NCI-H2029 treated with DMSO at 0.1 percent for 48 hours (cell line): ENCODE measurements around the gene WNT10A.
"Not testable (repeated sequence)": the region's sequence is repeated elsewhere in the genome, so short reads cannot be mapped to it uniquely, and the experiment has no call there.

ENCODE experiments used
- DNase-seq: peaks from one replicate; lab custom pipeline; 2025; lab: John Stamatoyannopoulos, UW

The WNT10A gene

DNA sequence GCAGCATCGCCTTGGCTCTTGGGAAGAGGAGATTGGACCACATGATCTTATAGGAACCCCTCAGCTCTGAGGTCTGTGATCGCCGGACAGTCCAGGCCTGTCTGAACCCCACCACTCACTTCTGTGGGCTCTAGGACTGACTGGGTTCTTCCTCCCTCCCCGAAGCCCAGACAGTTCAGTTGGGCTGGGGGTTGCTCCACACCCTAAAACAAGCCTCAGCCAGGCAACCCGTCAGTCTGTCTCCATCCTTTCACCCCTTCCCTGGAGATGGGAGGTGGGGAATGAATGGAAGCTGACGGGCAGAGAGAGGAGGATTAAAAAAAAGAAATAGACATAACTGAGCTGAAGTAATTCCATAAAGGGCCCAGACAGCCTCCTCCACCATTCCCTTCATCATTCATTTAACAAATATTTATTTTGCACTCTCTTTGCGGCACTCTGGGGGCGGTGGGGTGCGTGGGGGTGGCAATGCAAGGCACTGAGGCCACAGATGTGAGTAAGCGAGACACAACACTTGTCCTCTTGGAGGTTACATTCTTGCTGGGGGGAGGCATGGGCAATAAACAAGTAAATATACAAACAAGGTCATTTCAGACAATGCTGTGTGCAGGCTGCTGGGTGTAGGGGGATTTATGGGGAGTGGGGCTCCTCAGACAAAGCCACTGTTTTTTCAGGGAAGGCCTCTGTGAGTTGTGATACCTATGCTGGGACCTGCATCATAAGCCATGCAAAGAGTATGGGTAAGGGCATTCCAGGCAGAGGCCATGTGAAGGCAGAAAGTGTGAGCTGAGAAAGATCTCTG is 12.9 kb downstream of the WNT10A start:
- no peak for DNase-seq

DNA sequence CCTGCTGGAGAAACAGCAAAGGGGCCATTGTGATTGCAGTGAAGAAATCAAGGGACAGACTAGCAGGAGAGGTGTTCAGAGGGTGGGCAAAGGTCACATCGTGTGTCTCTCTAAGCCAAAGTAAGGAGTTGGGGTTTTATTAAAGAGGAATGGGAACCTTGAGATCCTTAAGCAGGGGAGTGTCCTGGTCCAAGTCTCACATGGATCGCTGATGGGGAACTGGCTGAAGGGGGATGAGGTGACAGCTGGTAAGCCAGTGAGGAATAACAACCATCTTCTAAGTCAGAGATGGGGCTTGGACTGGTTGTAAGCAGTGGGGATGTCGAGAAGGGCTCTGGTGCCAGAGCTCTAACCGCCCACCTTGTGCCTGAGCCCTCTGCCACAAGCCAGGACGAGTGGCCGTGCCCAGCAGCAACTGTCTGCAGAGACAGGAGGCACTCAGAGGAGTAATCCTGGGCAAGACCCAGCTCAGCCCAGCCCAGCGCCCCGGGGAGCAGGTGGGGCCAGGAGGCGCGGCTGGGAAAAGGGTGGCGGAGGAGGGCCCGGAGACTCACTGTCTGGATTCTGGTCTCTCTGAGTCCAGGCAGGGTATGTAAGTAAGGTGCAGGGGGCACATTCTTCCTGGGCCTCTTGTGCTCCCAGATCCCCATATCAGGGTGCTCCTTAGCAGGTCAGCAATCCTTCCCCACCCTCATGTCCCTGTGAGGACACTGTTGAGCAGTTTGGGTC is 13.7 kb downstream of the WNT10A start:
- no peak for DNase-seq

DNA sequence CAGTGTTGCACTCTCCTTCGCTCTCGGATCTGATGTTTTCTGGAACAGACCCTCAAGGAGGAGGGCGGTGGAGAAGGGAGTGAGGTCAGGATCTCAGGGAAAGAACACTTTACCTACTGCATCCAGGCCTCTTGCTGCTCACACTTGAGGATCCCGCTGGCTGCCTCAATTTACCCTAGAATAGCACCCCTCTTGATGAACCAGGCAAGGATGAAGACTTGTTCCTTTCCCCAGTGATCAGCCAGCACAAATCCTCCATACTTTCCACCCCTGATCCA is 14.2 kb downstream of the WNT10A start:
- no peak for DNase-seq

DNA sequence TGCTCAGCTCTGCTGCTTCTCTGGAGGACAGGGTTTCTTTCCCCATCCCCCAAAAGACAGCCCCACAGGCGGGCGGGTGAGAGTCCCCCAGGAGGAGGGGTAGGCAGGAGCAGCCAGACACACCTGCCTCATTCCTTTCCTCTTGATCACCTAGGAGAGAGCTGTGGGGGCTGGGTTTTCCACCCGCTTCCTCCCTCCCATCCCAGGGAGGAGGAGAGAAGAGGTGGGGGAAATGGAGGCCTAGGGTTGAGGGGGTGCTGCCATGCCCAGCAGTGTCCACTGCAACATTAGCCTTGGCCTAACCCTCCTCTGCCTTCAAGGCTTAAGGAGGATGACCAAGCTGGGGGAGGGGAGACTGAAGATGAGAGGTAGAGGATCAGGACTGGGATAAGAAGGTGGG is 14.7 kb downstream of the WNT10A start:
- DNase-seq: no peak

DNA sequence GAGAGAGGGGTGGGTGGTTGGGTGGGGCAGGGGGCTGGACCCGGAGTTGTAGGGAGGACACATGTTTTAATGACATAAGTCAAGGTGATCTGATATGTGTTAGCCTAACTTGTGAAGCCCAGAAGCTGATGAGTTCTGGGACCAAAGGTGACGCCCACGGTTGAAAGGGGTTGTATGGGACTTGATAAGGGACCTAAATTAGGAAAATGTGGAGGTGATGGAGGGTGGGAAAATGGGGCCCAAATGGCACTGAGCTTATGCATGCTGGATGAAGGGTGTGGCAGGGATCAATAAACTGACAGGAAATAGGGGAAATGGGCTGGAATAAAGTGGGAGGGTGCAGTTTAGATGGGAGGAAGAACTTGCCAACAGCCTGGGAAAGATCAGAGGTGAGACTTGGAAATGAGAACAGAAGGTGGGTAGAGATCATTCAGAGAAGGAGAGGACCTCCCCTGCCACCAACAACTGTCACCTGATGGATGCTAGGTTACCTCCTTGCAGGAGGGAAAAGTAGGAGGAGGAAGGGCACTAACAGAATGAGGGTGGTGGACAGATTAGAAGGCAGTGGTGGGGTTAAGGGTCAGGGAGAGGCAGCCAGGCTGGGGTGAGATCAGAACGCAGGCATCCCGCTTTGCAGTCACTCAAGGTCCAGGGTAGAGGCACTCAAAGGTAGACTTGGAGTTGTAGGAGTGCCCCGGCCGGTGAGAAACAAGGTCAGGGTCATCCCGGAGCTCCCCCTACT is 15.3 kb downstream of the WNT10A start:
- no peak for DNase-seq

DNA sequence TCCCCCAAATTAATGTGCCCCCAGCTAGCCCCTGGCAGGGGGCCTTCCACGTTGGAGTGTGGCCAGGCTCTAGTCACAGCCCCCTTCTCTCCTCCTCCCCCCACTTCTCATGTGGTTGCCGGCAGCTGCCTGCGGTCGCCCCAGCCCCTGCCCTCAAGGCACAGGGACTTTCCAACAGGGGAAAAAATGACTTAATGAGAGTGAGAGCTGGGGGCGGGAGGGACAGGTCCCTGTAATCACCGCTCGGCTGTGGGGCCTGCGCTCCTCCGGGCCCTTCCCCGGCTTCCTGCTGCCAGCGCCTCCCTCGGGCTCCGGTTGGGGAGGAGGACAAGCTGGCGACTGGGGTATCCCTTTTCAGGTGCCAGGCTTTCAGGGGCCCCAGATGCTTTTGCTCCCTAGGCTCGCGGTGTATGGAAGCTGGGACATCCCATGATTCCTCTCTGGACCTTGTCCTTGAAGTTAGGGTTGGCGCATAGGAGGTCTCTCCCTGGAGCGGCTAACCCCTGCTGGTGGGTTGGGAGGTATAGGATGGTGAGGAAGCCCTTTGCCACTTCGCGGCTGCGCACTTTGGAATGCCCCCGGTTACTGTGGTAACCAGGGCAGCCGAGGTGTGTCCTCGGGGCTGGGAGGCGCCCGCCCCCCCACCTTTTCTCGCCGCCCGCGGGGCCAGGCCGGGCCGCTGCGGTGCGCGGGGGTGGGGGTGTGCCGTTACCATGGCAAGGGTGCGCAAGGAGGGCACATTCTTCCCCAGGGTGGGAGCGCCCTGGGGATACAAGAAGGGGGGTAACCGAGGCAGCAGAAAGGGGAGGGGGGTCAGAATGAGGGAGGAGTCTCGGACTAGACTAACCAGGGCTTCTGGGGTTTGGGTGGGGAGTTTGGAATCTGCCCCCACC is 16.1 kb downstream of the WNT10A start:
- DNase-seq: no peak

DNA sequence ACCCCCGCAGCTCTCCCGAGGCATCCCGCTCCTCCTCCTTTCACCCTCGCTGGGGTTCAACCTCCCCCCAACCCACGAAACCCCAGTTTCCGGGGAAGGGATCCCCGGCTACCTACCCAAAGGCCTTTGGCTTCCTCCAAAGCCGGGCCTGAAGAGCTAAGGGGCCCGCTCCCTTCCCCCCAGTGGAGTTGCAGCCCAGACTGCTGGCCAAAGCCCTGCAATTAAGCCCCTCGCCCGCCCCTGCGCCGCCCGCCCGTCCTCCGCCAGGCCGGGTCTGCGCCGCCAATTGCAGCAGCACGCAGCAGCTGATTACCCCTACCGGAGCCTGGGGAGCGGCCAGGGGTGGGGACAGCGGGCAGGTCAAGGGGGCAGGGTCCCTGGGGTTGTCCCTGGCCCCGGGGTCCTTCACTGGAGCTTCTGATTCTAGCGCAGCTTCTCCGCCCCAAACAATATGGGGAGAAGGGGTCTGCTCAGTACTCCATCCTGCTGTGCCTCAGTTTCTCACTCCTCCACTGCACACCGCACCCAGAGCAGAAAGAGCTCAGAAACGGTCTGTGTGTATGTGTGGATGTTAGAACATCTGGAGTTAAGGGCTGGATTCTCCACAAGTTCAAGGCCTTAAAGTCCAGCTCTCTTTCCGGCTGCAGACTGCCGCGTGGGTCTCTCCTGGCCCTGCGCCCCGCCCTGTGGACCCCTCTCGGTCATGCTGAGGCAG is 16.9 kb downstream of the WNT10A start:
- no peak for DNase-seq

DNA sequence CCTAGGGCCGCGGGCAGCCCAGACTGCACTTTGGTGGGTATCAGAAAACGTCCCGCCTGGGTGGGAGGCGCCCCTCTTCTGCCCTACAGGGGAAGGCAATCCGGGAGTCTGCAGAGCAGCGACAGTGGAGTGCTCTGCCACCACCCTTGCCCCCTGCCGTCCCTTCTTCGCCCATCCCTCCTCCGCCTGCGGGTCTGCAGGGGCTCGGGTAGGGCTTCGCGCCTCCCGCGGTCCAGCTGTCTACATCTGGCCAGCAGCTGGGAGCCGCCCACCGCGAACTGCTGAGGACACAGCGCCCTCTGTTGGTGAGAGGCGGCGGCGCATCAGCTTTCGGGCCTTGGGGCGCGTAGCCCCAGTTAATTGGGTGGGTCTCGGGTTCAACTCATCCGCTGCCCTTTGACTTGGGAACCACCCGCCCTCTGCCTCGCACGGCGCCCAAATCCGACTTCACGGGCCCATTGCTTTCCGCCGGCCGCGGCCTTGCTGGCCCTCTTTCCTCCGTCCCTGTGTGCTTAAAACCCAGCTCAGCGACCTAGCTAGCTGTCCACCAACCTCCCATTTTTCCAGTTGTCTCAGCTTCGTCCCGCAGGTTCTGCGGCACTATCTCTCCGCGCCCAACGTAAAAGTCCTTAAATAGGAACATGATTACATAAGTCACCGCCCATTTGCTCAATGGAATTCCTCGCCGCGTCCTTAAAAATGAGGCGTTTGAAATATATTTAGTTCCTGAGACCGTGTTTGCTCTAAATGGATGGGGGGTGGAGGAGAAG is 17.6 kb downstream of the WNT10A start:
- DNase-seq: no peak

DNA sequence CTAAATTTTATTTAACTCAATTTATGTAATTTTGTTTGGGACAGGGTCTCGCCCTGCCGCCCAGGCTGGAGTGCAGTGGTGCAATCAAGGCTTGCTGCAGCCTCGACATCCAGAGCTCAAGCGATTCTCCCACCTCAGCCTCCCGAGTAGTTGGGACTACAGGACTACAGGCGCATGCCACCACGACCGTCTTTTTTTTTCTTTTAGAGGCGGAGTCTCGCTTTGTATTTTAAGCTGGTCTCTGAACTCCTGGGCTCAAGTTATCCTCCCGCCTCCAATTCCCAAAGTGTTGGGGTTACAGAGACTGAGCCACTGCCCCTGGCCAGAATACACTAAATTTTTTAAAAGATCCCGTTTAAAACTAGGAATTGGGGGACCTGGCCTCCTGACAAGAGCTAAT is 18.5 kb downstream of the WNT10A start:
- no peak for DNase-seq

DNA sequence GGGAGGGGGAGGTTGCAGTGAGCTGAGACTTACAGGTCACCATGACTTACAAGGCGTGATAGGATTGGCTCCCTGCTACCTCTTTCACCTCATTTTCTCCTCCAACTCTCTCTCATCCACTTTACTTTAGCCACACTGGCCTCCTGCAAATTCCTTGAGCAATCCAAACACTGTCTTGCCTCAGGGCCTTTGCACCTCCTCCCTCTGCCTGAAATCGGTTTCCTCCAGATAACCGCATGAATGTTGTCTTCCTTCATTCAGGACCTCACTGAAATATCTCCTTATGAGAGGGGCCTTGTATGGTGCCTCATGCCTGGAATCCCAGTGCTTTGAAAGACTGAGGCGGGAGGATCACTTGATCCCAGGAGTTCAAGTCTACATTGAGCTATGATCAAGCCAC is 21.8 kb downstream of the WNT10A start:
- DNase-seq: no peak

DNA sequence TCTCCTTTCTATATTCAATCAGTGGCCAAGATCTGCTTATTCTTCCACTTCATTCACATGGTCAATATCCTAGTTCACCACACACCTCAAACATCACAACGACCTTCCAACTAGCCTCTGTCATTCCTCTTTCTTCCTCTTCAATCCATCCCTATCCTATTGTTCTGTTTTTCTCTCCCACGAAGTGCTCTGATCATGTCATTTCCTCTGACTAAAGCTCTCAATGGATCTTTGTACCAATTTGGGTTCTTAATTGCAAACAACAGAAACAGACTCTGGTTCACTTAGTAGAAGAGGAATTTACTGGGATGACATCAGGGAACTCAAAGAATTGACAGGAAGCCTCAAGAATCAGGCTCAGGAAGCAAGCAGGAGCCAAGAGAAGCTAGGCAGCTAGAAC is 23.5 kb downstream of the WNT10A start:
- no peak for DNase-seq

DNA sequence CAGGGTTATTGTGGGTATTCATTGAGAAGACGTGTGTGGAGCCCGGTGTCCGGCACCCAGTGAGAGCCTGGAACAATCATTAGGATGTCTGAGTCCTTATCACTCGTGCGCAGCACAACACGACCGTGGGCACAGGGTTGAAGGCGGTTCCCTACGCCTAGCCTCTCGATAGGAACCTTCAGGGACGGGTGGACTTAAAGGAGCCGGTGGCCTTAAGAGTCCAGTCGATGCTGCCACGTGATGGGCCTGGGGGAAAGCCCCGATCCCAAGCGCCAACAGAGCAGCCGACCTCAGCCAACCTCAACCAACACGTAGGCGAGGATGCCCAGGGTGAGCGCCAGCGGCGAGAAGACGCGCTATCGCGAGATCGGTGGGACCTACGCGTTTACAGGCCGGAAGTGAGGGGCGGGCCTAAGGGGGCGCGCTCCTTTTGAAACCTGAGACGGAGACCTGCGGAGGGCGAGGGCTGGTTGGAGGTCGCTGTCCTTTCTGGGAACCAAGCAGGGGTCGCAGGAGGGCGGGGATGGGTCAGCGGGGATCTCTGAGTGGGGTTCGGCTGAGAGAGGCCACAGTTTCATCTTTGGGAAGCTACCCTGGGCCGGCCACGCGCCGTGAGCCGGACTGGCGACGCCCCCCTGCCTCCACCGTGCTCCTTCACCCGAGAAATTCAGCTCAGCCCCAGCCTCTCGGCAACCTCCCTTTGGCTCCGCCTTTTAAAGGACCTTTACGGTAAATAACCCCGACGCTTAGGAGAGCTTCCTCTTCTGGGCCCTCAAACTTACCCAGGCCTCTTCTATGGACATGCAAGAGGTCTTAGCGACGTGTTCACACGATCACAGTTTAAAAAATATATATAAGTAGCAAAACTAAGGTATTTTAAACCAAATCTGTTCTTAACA is 28.3 kb downstream of the WNT10A start:
- peak; percentile 80 for DNase-seq

DNA sequence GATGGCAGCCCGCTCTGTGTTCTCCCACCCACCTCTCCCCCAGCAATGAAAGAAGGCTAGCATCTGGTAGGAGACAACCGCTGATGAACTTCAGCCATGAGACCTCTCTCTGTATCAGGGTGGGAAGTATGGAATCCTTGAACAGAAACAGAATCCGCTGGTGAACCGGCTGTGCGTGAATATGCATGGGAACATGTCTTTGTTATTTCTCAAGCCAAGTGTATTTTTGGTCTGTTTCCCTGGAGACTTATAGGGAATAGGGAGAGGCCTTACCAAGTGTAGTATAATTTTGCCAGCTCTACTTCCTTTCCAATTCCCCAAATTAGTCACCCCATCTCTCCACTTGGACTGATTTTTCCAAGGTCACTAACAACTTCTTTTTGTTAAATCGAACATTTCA is 30.1 kb downstream of the WNT10A start:
- DNase-seq: no peak

DNA sequence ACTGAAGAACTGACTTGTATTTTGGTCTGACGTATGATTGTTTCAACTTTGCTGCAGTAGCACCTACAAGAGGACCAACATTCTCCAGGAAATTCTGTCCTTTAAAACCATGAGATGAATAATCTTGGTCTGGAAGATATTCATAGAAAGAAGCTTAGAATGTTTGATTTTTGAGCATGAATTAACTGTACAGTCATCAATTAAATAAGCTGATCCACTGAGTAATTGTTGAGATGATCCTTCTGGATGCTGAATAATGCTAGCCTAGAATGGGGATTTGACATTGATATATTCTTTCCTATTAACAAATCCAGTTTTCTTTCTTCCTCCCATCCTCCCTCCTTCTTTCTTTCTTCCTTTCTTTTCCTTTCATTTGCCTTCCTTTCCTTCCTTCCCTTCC is 39.9 kb downstream of the WNT10A start:
- DNase-seq: no peak

DNA sequence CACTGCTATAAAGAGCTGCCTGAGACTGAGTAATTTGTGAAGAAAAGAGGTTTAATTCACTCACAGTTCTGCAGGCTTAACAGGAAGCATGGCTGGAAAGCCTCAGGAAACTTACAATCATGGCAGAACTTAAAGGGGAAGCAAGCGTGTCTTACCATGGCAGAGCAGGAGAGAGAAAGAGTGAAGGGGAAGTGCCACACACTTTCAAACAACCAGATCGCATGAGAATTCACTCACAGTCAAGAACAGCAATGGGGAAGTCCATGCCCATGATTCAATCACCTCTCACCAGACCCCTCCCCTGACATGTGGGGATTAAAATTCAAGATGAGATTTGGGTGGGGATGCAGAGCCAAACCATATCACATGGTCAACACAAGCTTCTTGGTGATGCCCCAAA is 44.1 kb downstream of the WNT10A start:
- DNase-seq: no peak

DNA sequence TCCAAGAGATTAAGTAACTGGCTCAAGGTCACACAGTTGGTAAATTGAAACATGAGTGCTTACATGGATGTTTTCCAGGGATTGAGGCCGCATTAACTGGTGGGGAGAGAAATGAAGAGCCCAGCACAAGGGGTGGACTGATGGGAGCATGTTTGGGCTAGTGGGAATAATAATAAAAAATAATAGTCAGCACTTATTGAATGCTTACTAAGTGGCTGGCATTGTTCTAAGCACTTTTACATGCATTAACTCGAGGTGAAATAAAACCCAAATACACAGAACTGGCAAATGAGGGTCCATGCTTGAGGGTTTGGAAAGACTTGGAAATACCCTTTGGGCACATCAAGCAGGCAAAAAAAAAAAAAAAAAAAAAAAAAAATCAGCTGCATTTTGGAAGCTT is 44.8 kb downstream of the WNT10A start:
- no peak for DNase-seq

DNA sequence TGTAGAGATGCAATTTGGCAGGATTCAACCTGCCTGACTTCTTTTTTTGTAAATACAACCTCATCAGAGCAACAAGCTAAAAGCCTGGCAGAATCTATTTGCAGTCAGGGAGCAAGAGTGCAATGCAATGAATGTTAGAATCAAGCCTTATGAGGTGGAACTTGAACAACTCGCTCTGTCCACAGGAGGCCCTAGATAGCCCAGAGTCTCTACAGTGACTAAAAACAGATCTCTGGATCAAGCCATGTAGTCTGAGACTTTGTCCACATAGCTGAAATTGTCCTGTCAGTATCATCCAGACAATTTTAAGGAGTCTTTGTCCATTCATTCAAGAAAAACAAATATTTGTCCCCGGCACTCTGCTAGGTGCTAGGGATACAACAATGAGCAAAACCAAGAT is 46.8 kb downstream of the WNT10A start:
- DNase-seq: no peak

DNA sequence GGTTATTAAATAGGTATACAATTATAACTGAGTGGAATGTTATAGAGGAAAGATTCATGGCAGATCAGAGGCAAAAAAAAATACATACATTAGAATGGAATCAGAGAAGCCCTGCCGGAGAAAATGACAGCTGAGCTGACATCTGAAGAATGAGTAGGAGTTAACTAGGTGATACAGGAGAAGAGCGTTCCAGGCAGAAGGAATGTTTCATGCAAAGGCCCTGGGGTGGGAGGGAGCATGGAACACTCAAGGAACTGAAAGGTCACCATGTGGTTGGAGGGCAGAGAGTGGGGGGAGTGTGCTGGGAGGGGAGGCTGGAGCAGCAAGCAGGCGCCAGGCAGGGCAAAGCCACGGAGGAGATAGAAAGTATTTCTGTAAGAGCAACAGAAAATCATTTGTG is 47.2 kb downstream of the WNT10A start:
- no peak for DNase-seq

DNA sequence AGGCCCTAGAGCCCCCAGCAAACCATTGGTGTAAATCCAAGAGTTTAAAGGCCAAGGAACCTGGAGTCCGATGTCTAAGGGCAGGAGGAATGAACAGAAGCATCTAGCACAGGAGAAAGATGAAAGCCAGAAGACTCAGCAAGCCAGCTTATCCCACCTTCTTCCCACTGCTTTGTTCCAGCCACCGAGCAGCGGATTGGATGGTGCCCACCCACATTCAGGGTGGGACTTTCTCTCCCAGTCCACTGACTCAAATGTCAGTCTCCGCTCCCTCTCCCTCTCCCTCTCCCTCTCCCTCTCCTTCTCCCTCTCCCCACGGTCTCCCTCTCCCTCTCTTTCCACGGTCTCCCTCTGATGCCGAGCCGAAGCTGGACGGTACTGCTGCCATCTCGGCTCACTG is 49.8 kb downstream of the WNT10A start:
- not testable (repeated sequence) for DNase-seq

DNA sequence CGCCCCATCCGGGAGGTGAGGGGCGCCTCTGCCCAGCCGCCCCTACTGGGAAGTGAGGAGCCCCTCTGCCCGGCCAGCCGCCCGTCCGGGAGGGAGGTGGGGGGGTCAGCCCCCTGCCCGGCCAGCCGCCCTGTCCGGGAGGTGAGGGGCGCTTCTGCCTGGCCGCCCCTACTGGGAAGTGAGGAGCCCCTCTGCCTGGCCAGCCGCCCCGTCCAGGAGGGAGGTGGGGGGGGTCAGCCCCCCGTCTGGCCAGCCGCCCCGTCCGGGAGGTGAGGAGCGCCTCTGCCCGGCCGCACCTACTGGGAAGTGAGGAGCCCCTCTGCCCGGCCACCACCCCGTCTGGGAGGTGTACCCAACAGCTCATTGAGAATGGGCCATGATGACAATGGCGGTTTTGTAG is 51.1 kb downstream of the WNT10A start:
- not testable (repeated sequence) for DNase-seq
